WTC11 (cell line): ENCODE data around the gene RHOT2.

ENCODE experiments used
- ZNF121 ChIP-seq: sonication (generic); formaldehyde crosslinking; IDR thresholded peaks from 2 replicates; pipeline ENCODE4 v1.8.0; 2023; ENCODE audit warnings: missing genetic modification reagents
- TF ChIP-seq, protein P1 (sequence below): fragments of 200-600 bp; IDR thresholded peaks from 2 replicates; pipeline ENCODE4 v1.8.0; 2022; ENCODE audit warnings: antibody characterized with exemption
- TF ChIP-seq, protein P2 (sequence below): sonication (generic); formaldehyde crosslinking; IDR thresholded peaks from 2 replicates; pipeline ENCODE4 v1.8.1; 2023; ENCODE audit warnings: mild to moderate bottlenecking, missing genetic modification reagents, moderate library complexity
- TF ChIP-seq, protein P3 (sequence below): sonication (generic); formaldehyde crosslinking; IDR thresholded peaks from 2 replicates; pipeline ENCODE4 v1.8.0; 2022; ENCODE audit warnings: mild to moderate bottlenecking, missing genetic modification reagents

DNA sequence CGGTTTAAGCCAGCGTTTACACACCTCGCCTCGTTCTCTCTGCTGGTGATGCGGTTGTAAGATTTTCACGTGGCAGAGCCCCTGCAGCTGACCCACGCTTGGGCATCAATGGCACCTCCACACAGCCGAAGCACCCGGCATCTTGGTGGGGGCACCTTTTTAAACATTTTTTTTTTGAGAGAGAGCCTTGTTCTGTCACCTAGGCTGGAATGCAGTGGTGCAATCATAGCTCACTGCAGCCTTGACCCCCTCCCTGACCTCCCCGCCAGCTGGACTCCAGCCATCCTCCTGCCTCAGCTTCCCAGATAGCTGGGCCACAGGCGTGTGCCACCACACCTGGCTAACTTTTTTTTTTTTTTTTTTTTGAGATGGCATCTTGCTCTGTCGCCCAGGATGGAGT, 13.9 kb upstream of the RHOT2 start:
- TF ChIP-seq, protein P1, sequence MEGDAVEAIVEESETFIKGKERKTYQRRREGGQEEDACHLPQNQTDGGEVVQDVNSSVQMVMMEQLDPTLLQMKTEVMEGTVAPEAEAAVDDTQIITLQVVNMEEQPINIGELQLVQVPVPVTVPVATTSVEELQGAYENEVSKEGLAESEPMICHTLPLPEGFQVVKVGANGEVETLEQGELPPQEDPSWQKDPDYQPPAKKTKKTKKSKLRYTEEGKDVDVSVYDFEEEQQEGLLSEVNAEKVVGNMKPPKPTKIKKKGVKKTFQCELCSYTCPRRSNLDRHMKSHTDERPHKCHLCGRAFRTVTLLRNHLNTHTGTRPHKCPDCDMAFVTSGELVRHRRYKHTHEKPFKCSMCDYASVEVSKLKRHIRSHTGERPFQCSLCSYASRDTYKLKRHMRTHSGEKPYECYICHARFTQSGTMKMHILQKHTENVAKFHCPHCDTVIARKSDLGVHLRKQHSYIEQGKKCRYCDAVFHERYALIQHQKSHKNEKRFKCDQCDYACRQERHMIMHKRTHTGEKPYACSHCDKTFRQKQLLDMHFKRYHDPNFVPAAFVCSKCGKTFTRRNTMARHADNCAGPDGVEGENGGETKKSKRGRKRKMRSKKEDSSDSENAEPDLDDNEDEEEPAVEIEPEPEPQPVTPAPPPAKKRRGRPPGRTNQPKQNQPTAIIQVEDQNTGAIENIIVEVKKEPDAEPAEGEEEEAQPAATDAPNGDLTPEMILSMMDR = no peak
- TF ChIP-seq, protein P2, sequence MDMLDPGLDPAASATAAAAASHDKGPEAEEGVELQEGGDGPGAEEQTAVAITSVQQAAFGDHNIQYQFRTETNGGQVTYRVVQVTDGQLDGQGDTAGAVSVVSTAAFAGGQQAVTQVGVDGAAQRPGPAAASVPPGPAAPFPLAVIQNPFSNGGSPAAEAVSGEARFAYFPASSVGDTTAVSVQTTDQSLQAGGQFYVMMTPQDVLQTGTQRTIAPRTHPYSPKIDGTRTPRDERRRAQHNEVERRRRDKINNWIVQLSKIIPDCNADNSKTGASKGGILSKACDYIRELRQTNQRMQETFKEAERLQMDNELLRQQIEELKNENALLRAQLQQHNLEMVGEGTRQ (CRISPR knock-in tag) = no peak
- TF ChIP-seq, protein P3, sequence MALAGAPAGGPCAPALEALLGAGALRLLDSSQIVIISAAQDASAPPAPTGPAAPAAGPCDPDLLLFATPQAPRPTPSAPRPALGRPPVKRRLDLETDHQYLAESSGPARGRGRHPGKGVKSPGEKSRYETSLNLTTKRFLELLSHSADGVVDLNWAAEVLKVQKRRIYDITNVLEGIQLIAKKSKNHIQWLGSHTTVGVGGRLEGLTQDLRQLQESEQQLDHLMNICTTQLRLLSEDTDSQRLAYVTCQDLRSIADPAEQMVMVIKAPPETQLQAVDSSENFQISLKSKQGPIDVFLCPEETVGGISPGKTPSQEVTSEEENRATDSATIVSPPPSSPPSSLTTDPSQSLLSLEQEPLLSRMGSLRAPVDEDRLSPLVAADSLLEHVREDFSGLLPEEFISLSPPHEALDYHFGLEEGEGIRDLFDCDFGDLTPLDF (CRISPR knock-in tag) = no peak
- TF ChIP-seq ZNF121 (CRISPR knock-in tag) = no peak
